GM12878 (cell line): ENCODE measurements around the gene DHX34.

ENCODE experiments used
- KDM1A ChIP-seq: fragments of 200-600 bp; sonication (generic); IDR thresholded peaks from 2 replicates; pipeline ENCODE4 v1.6.1; 2016; ENCODE audit warnings: borderline replicate concordance
- NFIC ChIP-seq: IDR thresholded peaks from 2 replicates; pipeline ENCODE4 v1.6.1; 2012; ENCODE audit warnings: low read depth, mild to moderate bottlenecking, inconsistent platforms, low read length, moderate library complexity
- NR2C2 ChIP-seq: IDR thresholded peaks from 2 replicates; pipeline ENCODE4 v1.6.1; 2011; ENCODE audit warnings: borderline replicate concordance, low read depth; ENCODE audit not compliant: control insufficient read depth, insufficient read length
- POLR2A ChIP-seq: IDR thresholded peaks from 2 replicates; pipeline ENCODE4 v1.6.1; 2011; ENCODE audit warnings: low read depth, mild to moderate bottlenecking, low read length
- SP1 ChIP-seq: IDR thresholded peaks from one replicate; pipeline ENCODE4 v1.6.1; 2011; ENCODE audit warnings: low read depth, low read length

- TF ChIP-seq KDM1A (no peak), NR2C2 (no peak), POLR2A (no peak), NFIC (no peak), SP1 (no peak)
Measured at GRCh38 chr19:47421244-47421786, 72.2 kb downstream of the DHX34 start.
